ENCODE measurements around the gene AKAIN1. TPM values are rescaled to one million over a fixed set of nuclear protein-coding genes. Genes with fewer than 3 reads are reported as not detected.

The AKAIN1 gene
- total RNA-seq, 1 experiment from 2014 or later = not detected

- ChIA-PET CTCF (no interaction called here), POLR2A (no interaction called here)
- DNase-seq (ENCODE audit: low read depth, low spot score) (no peak), ATAC-seq (no peak)
- H3K36me3 ChIP-seq (ENCODE audit: control insufficient read depth, insufficient read depth, low read length) = no peaks in the 10 kb centered on the region
- H3K4me3 ChIP-seq (ENCODE audit: low read depth in 2 of 2, low read length in 2 of 2) = no peak overlapping the region
- TF ChIP-seq, protein P1, sequence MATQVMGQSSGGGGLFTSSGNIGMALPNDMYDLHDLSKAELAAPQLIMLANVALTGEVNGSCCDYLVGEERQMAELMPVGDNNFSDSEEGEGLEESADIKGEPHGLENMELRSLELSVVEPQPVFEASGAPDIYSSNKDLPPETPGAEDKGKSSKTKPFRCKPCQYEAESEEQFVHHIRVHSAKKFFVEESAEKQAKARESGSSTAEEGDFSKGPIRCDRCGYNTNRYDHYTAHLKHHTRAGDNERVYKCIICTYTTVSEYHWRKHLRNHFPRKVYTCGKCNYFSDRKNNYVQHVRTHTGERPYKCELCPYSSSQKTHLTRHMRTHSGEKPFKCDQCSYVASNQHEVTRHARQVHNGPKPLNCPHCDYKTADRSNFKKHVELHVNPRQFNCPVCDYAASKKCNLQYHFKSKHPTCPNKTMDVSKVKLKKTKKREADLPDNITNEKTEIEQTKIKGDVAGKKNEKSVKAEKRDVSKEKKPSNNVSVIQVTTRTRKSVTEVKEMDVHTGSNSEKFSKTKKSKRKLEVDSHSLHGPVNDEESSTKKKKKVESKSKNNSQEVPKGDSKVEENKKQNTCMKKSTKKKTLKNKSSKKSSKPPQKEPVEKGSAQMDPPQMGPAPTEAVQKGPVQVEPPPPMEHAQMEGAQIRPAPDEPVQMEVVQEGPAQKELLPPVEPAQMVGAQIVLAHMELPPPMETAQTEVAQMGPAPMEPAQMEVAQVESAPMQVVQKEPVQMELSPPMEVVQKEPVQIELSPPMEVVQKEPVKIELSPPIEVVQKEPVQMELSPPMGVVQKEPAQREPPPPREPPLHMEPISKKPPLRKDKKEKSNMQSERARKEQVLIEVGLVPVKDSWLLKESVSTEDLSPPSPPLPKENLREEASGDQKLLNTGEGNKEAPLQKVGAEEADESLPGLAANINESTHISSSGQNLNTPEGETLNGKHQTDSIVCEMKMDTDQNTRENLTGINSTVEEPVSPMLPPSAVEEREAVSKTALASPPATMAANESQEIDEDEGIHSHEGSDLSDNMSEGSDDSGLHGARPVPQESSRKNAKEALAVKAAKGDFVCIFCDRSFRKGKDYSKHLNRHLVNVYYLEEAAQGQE (IDR thresholded peaks at IDR 0.05; ENCODE audit: insufficient read depth in 1 of 2, low read depth in 2 of 2, low read length in 1 of 2) = no peak
- TF ChIP-seq SIN3A (IDR thresholded peaks at IDR 0.05; ENCODE audit: borderline replicate concordance, insufficient read depth, low read depth, low read length) (no peak), POLR2AphosphoS5 (IDR thresholded peaks at IDR 0.05; ENCODE audit: low read depth, low read length) (no peak), TCF7L2 (IDR thresholded peaks at IDR 0.05; ENCODE audit: low read depth, low read length) (no peak)
- TF ChIP-seq, protein P2, sequence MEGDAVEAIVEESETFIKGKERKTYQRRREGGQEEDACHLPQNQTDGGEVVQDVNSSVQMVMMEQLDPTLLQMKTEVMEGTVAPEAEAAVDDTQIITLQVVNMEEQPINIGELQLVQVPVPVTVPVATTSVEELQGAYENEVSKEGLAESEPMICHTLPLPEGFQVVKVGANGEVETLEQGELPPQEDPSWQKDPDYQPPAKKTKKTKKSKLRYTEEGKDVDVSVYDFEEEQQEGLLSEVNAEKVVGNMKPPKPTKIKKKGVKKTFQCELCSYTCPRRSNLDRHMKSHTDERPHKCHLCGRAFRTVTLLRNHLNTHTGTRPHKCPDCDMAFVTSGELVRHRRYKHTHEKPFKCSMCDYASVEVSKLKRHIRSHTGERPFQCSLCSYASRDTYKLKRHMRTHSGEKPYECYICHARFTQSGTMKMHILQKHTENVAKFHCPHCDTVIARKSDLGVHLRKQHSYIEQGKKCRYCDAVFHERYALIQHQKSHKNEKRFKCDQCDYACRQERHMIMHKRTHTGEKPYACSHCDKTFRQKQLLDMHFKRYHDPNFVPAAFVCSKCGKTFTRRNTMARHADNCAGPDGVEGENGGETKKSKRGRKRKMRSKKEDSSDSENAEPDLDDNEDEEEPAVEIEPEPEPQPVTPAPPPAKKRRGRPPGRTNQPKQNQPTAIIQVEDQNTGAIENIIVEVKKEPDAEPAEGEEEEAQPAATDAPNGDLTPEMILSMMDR (IDR thresholded peaks at IDR 0.05) = no peak
- H3K27ac ChIP-seq (ENCODE audit: low read length) = no peak overlapping the region
- intact Hi-C loops (cut with micrococcal nuclease; ENCODE audit: unreplicated experiment) (no loop called here), in situ Hi-C loops (cut with HindIII; ENCODE audit: low pct_unique_long_range_greater_than_20kb, low sequenced_read_pairs) (no loop called here)
- H3K9me3 ChIP-seq (ENCODE audit: control insufficient read depth, insufficient read depth, low read depth, low read length) = no peaks in the 10 kb centered on the region
- no peaks in the 10 kb centered on the region for H3K4me1 ChIP-seq (ENCODE audit: control insufficient read depth, insufficient read depth, low read length)
- H3K27me3 ChIP-seq (ENCODE audit: control insufficient read depth, insufficient read depth, low read length) = no peaks in the 10 kb centered on the region
- no TSS peak for BruUV-seq (replicated peaks)
Observed at GRCh38 chr18:5198311-5198710, 1.3 kb upstream of the AKAIN1 start.

DNA sequence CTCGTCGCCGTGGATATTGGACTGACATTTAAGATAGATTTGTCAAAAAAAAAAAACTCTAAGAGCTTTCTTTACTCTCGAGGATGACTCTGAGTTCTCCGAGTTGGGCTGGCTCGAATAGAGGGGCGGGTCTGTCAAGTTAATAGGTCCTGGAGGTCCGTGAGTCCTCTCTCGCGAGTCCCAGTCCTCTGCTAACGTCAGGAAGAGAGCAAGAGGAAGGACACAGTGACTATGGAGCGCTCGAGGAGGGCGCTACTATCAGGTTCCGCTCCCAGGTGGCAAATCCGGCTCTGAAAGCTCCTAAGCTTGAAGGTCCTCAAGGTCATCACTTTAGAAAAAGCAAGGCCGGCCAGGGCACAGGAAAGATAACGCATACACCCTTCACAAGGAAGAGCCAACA lies 404 bp upstream of the AKAIN1 start:
- Histone ChIP-seq H3K27ac (ENCODE audit: low read length) (no peak overlapping the region), H3K36me3 (ENCODE audit: control insufficient read depth, insufficient read depth, low read length) (no peaks in the 10 kb centered on the region), H3K4me3 (ENCODE audit: low read depth in 2 of 2, low read length in 2 of 2) (no peak overlapping the region), H3K9me3 (ENCODE audit: control insufficient read depth, insufficient read depth, low read depth, low read length) (no peaks in the 10 kb centered on the region), H3K4me1 (ENCODE audit: control insufficient read depth, insufficient read depth, low read length) (no peaks in the 10 kb centered on the region), H3K27me3 (ENCODE audit: control insufficient read depth, insufficient read depth, low read length) (no peaks in the 10 kb centered on the region)
- intact Hi-C loops (cut with micrococcal nuclease; ENCODE audit: unreplicated experiment) (no loop called here), in situ Hi-C loops (cut with HindIII; ENCODE audit: low pct_unique_long_range_greater_than_20kb, low sequenced_read_pairs) (no loop called here)
- no TSS peak for BruUV-seq (replicated peaks)
- ChIA-PET POLR2A (no interaction called here), CTCF (no interaction called here)
- TF ChIP-seq POLR2AphosphoS5 (IDR thresholded peaks at IDR 0.05; ENCODE audit: low read depth, low read length) = no peak
- no peak for TF ChIP-seq TCF7L2 (IDR thresholded peaks at IDR 0.05; ENCODE audit: low read depth, low read length)
- TF ChIP-seq, protein P1 (IDR thresholded peaks at IDR 0.05; ENCODE audit: insufficient read depth in 1 of 2, low read depth in 2 of 2, low read length in 1 of 2) = no peak
- TF ChIP-seq SIN3A (IDR thresholded peaks at IDR 0.05; ENCODE audit: borderline replicate concordance, insufficient read depth, low read depth, low read length) = no peak
- TF ChIP-seq, protein P2 (IDR thresholded peaks at IDR 0.05) = no peak
- DNase-seq (ENCODE audit: low read depth, low spot score) (no peak), ATAC-seq (no peak)
